GM19238 (cell line): ENCODE results near the gene PBXIP1.

Experiments used
- DNase-seq: peaks from one replicate; pipeline ENCODE4 v3.0.0; 2011; ENCODE audit warnings: low spot score; ENCODE audit not compliant: insufficient read length

The PBXIP1 gene

DNA sequence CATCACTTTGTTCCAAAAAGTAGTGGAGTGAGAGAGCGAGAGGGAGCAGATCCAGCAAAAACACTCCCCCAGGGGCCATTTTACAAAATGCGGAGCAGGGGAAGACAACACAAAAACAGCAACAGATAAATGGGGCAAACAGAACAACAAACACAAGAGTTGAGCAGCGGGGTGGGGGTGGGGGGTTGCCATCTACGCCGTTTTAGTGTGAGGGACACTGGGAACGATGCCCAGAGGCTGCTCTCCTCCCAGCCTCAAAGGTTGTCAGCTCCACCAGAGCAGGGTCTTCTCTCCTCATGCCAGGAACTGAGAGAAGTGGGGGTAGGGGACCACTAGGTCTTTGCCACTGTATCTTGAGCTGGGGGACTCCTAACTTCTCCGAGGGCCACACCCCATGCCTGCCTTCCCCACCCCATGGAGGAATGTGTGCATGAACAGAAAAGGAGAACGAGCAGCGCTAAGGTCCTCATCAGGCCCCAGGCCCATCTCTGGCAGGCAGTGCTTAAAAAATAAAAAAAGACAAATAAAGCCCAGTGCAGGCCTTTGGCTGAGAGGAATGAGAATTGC is 1.3 kb upstream of the PBXIP1 start:
- DNase-seq: no peak

DNA sequence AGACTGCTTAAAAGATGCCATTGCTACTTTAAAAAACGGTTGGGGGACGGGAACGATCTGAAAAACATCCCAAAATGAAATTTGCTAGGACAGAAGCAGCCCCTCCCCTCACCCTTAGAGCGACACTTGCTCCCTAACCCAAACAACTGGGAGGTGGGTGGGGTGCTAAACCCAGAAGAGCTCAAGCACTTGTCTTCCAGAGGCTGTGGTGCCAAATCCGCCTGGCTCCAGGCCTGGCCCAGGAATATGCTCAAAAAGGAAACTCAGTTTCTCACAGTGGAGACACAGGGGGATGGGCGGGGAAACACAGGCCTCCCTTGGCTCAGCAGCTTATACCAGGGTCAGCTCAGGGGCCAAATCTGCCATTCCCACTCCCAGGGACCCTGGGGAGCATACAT is 644 bp upstream of the PBXIP1 start:
- no peak for DNase-seq

DNA sequence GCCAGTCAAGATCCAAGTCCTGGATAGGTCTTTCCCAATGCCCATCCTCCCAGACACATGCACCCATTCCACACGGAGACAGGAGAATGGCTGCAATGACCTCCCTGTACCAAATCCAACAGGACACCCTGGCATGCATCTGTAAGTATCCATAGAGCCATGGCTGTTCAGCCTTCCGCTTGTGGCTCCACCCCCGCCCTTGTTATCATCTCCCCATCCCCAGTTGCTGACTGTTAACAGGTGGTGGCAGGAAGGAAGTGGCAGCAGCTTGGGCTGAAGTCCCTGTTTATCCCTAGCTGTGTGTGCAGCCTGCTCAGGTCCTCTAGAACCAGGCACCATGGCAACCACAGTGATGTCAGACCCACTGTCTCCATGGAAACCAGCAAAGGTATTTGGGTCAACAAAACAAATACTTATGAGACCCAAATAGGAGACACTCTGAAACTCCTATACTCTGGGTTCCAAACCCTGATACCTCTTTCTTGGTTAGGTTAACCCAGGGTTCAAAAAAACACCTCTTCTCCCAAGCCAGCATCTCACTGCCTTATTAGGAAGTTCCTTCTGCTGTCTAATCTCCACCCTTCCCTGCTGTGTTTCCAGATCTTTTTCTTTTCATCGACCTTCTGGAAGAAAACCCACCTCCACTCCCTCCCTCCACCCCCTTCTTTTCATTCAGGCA is 721 bp downstream of the PBXIP1 start:
- DNase-seq: peak; percentile 77

DNA sequence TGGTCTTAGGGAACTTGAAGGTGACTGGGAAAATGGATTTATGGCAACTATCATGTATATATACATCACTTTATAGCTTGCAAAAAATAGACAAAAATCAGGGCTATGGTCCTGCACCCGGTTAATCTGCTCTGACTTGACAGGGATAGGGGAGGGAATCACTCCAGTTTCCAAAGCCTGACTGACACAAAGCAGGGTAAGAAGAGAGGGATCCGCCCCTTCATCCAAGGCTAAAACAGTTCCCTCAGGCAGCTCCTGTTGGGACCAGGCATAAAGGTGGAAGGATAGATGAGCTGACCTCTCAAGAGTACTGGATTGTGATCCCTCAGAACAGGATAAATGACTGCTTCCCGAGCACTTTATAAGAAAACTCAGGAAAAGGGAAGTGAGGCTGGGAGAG is 1.4 kb downstream of the PBXIP1 start:
- no peak for DNase-seq

DNA sequence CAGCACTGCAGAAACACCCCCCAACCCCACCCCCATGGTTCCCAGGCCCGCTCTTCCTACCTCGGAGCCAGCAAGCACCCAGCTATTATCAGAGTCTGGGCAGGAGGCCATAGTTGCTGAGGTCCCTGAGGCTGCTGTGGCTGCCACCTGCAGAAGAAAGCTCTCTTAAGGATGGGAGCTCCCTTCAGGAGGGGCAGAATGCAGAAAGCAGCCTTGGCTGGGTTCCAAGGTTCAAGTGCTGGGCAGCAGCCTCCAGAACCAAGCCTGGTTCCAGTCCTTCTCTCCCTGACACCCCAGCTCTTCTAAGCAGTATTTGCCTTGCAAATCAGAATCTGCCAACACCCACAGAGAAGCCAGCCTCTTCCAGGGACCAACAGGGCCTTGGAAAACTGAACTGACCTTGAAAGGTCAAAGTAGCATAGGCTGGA is 2.3 kb downstream of the PBXIP1 start:
- no peak for DNase-seq

DNA sequence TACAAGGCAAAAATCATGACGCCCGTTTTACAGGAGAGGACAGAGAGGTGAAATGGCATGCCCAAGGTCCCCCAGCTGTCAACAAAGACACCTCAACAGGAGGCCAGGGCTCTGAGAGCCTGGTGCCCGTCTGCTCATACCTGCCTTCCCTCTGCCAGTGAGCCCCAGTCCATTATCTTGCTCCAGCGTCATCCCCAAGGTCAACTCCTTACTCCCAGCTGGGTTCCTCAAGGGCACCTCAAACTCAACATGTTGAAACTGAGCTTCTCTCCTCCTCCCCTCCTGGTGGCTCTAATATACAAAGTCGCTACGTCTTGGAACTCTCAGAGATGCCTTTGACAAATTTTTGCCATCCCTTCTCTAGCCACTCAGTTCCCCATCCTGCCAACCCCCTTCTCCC is 3.2 kb downstream of the PBXIP1 start:
- no peak for DNase-seq

DNA sequence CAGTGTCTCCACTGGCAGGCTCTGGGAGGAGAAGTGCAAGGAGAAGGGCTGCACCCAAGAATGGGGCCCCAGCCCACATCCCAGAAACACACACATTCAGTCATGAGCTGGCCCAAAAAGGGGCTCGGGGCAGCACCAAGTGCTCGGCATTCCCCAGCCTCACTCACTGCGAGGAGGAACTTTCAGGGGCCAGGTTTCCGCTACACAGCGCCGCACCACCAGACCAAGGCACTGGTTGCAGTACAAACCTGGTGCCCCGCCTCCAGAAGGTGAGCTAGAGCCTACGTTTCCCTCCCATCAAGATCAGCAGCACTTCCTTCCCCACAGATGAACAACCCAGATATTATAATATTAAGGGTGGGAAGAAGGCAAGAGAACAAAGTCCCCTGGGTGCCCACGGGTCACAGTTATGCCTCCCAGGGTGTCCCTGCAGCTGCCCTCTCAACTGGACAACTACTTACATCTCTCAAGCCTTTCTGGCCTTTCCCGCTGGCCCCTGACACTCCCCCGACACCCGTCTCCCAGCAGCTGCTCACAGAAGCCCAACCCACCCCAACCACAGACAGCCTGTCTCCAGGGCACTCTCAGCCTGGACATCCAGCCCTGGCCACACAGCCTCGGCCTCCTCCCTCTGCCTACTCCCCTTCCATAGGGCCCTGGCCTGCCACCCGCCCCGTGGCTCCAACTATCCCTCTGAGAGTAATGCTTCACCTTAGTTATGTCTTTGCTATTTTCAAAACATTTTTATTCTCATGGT is 3.8 kb downstream of the PBXIP1 start:
- DNase-seq: no peak

DNA sequence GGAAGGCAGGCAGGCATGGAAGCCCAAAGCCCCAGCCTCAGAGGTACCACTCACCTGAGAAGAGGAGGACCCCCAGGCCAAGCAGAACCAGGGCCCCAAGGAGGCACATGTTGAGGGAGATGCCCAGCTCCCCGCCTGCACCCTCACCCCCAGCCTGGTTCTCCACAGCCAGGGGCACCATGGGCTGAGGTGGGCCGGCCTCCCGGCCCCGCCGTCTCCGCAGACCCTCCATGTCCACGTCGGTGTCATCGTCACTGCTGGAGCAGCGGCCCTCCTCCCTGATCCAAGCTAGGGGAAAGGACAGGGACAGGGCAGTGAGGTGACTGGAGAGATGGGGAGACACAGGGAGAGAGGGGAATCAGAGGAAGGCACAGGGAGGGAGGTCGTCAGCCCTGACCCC is 7.8 kb downstream of the PBXIP1 start:
- DNase-seq: no peak

DNA sequence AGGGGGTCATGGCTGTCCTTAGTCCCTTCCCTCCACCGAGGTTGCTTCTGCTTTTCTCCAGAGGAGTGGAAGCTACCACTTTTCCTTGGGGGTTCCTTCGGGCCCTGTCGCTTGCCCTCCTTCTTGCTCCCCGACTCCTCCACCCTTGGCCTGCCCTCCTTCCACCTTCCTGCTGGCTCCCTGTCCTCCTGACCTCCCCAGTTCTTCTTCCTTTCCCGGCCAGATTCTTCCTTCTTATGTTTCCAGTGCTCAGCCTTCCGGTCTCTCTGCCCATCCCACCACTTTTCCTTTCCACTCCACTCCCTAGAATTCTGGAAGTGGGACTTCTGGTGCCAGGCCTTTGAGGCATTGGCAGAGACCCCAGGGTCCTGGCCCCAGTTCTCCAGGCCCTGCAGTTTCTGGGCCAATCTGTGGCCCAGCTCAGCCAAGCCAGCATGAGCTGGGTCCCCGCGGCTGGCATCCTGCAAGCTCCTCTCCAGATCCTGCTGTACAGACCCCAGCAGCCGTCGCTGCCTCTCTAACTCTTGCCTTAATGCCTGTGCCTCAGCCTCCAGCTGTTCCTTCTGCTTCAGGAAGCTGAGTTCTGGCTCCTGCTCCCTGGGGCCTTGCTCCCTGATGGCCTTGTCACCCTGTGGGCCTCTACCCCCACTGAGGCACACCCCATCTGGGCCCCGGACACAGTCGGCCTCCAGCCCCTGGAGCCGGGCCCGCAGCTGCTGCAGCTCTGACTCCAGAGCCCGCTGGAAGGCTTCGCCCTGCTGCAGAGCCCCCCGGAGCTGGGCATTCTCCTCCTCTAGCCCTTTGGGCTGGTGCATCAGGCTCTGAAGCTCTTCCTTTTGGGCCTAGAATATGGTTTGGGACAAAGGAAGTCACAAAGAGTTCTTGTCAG is 9.7 kb downstream of the PBXIP1 start:
- DNase-seq: no peak

DNA sequence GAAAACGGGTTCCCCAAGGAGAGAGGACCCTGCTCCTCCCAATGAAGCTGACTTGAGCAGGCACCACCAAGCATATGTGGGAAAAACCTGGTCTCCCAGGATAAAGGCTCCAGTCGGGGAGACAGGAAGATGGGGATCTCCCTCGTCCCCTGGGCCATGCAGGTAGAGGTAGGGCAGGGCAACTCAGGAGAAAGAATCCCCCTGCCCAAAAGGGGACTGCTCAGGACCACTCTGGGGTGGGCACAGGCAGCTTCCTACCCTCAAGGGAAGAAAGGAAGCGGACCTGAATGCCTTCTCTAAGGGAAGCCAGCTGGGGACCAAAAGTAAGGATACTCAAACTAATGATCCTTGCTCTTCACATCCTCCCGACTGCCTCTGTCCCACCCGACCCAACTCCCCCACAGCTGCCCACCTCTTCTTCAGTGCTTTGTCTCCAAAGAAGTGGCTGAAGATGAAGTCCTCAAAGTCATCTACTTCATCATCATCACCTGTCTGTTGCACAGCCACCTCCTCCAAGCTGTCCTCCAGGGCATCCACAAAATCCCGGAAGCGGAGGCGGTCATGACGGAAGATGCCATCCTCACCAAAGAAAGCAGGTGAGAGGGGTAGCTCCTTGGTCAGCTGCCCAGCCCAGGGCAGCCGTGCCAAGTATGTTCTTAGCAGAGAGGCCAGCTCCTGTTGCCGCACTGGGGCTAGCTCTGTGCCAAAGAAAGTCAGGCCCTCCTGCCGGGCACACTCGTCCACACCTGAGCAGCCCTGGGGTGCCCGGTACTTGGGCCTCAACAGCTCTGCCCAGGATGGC is 10.5 kb downstream of the PBXIP1 start:
- DNase-seq: no peak

DNA sequence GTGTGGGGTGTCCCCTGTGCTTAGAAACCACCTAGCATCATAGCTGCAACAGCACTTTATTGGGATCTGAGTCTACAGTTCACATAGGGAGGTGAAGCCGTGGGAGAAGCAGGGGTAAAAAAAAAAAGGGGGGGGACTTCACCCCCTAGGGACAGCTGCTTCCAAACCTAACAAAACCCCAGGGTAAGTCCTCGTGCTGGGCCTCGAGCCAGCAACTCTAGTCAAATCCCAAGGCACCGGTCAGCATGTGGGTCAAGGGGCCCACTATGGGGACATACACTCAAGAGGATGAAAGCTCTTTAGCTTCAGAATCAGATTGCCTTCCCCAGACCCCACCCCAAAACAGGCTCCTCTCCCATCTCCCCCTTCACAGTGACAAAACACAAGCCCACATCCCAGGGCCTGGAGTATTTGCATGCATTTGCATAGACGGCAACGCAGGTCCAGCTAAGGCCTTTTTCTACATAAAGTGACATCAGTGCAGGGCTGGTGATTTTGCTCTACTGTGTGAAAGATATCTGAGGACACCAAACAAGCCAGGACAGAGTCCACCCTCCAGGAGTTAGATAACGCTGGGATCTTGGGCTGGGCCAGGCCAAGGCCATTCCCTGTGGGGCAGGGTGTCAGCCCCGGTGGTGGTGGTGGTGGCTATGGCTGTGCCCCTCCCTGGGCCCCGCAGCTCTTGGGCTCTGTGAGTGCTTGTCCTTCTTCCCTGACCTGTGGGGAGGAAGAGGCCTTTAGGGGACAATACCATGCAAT is 11.3 kb downstream of the PBXIP1 start:
- no peak for DNase-seq

DNA sequence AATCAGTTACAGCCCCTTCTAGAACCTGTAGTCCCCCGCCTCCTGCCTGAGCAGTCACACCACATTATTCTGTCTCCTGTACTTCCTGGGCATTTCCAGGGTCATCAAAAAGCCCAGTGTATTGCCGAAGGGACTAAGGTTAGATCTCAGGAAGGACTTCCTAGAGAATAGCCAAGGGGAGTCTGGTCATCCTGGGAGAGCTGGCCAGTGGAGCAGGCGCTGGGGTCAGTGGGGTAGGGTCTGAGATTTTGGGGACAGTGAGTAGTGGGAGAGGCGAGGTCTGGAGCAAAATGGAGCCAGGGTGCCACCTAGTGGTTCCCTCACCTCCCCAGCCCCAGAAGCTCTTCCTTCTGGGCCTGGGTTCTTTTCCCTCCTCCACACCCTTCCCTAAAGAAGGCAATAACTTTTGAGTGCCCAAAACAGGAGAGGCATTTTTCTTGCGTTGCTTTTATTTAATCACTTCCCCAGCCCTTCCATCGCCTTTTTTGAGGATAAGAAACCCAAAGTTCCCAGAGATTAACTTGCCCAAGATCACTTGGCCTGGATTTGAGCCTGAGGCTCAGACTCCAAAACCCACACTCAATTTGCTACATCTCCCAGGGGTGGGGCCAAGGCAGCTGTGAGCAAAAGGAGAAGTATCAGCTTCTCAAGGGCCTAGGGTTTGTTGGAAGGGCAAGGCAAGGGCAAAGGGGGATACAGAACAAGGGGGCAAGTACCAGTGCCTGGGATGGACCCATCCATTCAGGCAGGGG is 12.1 kb downstream of the PBXIP1 start:
- DNase-seq: peak; percentile 56

DNA sequence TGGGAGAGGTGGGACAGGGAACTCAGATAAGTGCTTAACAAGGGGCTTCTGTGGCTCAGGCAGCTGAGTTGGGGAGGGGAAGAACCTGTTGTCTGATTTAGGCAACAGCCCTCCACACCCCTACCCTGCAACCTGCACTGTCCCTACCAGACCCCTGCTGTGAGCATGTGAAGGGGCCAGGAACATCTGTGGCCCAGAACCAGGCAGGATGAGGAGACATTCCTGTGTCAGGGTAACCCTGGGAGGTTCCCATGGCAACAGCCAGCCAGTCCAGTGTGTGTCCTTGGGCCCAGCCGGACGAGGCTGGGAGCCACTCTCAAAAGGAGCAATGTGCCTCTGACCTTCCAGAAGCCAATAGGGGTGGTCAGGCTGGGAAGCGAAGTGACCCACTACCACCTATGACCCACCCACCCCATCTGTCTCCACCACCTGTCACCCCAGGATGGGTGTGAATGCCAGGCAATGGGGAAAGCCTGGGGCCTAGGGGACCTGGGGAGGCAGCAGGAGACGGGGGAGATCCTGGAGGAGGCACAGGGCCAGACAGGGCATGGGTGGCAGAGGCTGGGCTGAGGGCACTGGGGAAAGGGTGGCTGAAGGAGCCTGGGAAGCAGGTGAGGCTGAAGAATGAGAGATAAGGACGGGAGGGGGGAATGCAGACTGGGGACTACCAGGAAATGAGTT is 14.4 kb downstream of the PBXIP1 start:
- no peak for DNase-seq

DNA sequence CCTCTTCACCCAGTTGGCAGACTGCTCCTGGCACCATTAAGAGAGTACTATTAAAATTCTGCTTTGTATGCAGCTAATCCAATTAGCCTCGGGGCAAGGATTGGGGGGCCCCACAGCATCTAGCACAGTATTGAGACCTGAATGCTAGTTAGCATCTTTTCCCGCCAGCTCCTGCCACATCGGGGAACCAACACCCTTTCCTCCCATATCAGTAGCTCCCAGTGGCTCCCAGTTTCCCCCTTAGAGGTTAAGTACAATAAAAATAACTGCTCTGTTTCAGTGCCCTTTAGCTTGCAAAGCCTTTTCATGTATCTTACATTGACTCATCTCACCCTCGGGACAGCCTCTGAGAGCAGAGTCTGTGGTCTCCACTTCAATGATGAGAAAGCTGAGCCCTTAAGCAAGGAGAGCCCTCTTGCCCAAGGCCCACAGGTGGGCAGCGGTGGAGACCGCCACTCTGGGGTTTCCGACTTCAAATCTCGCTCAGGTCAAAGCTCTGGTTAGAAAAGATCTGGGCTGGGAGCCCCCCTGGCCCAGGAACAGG is 15.2 kb downstream of the PBXIP1 start:
- DNase-seq: no peak

DNA sequence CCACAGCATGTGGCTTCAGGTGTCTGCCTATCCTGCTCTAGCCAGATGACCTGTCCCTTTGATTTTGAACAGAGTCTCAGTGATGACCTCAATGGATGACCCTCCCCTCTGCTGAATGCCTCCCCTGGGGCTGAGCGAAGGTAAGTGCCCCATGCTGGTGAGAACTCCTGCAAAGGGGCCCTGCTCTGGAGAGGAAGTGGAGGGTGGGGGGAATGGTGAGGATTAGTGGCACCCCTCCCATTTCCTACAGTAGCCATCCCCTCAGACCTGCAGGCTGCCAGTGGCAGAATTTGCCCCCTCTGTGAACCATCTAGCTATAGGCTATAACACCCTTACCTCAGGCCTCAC is 15.7 kb downstream of the PBXIP1 start:
- no peak for DNase-seq

DNA sequence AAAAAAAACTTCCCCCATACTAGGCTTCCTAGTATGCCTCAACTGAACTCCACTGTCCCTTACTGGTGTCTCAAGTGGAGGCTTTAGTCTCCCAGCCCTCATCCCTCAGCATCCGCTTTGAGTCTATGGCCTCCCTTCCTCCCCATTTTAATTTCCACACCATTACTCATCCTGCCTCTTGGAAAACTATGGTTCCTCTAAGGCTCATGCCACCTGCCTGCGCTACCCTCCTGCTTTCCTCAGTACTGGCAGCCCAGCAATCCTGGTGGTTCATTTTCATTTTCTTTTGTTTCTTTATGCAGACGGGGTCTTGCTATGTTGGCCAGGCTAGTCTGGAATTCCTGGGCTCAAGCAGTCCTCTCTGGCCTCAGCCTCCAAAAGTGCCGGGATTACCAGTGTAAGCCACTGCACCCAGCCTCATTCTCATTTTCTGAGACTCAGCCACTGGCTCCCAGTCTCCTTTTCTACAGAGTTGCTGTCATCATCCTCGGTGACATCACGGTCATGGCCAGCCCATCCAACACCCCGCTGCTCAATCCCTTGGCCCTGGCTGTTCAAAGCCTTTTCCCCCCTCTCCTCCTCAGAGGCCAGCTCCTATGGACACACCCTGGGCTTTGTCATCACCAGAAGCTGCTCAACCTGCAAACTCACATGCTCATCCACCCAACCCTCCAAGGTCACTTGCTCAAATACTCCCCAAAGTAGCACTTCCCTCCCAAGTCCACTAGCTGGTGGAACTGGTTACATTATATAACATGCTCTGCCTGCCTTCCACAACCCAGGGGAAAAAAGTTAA is 17.1 kb downstream of the PBXIP1 start:
- DNase-seq: no peak

DNA sequence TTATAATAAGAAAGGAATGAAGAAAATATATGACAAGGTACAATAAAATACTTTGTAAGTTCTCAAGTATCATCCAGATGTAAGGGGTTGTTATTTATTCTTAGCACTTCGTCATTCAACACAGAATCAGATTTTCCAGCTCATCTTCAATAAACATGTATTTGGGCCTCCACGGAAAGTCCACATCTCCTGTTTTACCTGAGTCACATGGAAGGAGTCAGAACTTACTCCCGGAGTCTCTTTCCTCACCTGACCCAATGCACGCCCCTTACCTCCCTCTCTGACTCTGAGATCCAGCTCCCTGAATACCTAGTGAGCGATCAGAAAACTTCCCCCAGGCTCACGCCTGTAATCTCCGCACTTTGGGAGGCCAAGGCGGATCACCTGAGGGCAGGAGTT is 17.9 kb downstream of the PBXIP1 start:
- DNase-seq: no peak
